GM12892 (cell line): ENCODE measurements around the gene HAUS8.

Experiments used
- POLR2A ChIP-seq: IDR thresholded peaks from 2 replicates; pipeline ENCODE4 v1.6.1; 2011; ENCODE audit warnings: low read depth, low read length, control low read depth
- POLR2AphosphoS5 ChIP-seq: IDR thresholded peaks from 2 replicates; pipeline ENCODE4 v1.6.1; 2011; ENCODE audit warnings: low read depth, low read length, control low read depth
- TAF1 ChIP-seq: IDR thresholded peaks from 2 replicates; pipeline ENCODE4 v1.6.1; 2011; ENCODE audit warnings: low read depth, mild to moderate bottlenecking, control low read depth, low read length, borderline replicate concordance

GRCh38 chr19:17073869-17074633 is 1.2 kb downstream of the HAUS8 start:
- TF ChIP-seq POLR2A = no peak
- no peak for TF ChIP-seq POLR2AphosphoS5
- no peak for TF ChIP-seq TAF1
